ENCODE results near the gene CENPK.

Gene CENPK

GRCh38 chr5:65512170-65512937 lies 50.6 kb downstream of the CENPK start:
- TF ChIP-seq EZH2 (IDR thresholded peaks at IDR 0.05; ENCODE audit: borderline replicate concordance, low read length) (no peak), CTCF (IDR thresholded peaks at IDR 0.05; ENCODE audit: low read length) (no peak)
- H2AFZ ChIP-seq (ENCODE audit: low read length): no peak overlapping the region
- no peaks in the 10 kb centered on the region for H3K9me2 ChIP-seq (ENCODE audit: low read depth, low read length)

GRCh38 chr5:65508978-65509377 lies 54.0 kb downstream of the CENPK start:
- no peak for TF ChIP-seq EZH2 (IDR thresholded peaks at IDR 0.05; ENCODE audit: borderline replicate concordance, low read length)
- no peak overlapping the region for H3K4me2 ChIP-seq (ENCODE audit: low read length)

More at GRCh38 chr5:65512170-65512937, 50.6 kb downstream of the CENPK start:
- Histone ChIP-seq H3K9ac (ENCODE audit: low read length) (no peak overlapping the region), H3K79me2 (ENCODE audit: insufficient read depth, low read length) (no peaks in the 10 kb centered on the region), H3K27me3 (ENCODE audit: insufficient read depth, low read length) (no peaks in the 10 kb centered on the region), H3K4me2 (ENCODE audit: low read length) (no peak overlapping the region), H3K27ac (ENCODE audit: low read depth, low read length, poor library complexity, severe bottlenecking) (no peak overlapping the region), H3K4me1 (ENCODE audit: insufficient read depth, low read length, severe bottlenecking) (peaks cover 9% of the 10 kb centered on the region), H4K20me1 (ENCODE audit: insufficient read depth, low read length) (no peaks in the 10 kb centered on the region), H3K36me3 (ENCODE audit: insufficient read depth, low read length) (peaks cover 14% of the 10 kb centered on the region), H3K9me3 (ENCODE audit: low read length) (no peaks in the 10 kb centered on the region), H3K4me3 (ENCODE audit: low read depth, low read length, poor library complexity, severe bottlenecking) (no peak overlapping the region), H3F3A (ENCODE audit: insufficient read depth, low read length) (no peaks in the 10 kb centered on the region)

GRCh38 chr5:65506961-65507360 lies 56.0 kb downstream of the CENPK start:
- H2AFZ ChIP-seq (ENCODE audit: low read length): no peak overlapping the region
- TF ChIP-seq CTCF (IDR thresholded peaks at IDR 0.05; ENCODE audit: low read length): no peak
- TF ChIP-seq EZH2 (IDR thresholded peaks at IDR 0.05; ENCODE audit: borderline replicate concordance, low read length): no peak
- H3K27me3 ChIP-seq (ENCODE audit: insufficient read depth, low read length): no peaks in the 10 kb centered on the region
- no peaks in the 10 kb centered on the region for H3K9me3 ChIP-seq (ENCODE audit: low read length)
- no peaks in the 10 kb centered on the region for H3F3A ChIP-seq (ENCODE audit: insufficient read depth, low read length)
- no peak overlapping the region for H3K4me3 ChIP-seq (ENCODE audit: low read depth, low read length, poor library complexity, severe bottlenecking)
- no peak overlapping the region for H3K27ac ChIP-seq (ENCODE audit: low read depth, low read length, poor library complexity, severe bottlenecking)
- no peaks in the 10 kb centered on the region for H3K4me1 ChIP-seq (ENCODE audit: insufficient read depth, low read length, severe bottlenecking)
- H4K20me1 ChIP-seq (ENCODE audit: insufficient read depth, low read length): no peaks in the 10 kb centered on the region
- no peaks in the 10 kb centered on the region for H3K36me3 ChIP-seq (ENCODE audit: insufficient read depth, low read length)
- no peaks in the 10 kb centered on the region for H3K79me2 ChIP-seq (ENCODE audit: insufficient read depth, low read length)
- H3K4me2 ChIP-seq (ENCODE audit: low read length): no peak overlapping the region
- no peaks in the 10 kb centered on the region for H3K9me2 ChIP-seq (ENCODE audit: low read depth, low read length)
- no peak overlapping the region for H3K9ac ChIP-seq (ENCODE audit: low read length)

More at GRCh38 chr5:65508978-65509377, 54.0 kb downstream of the CENPK start:
- Histone ChIP-seq H3K27me3 (ENCODE audit: insufficient read depth, low read length) (no peaks in the 10 kb centered on the region), H3K36me3 (ENCODE audit: insufficient read depth, low read length) (no peaks in the 10 kb centered on the region), H4K20me1 (ENCODE audit: insufficient read depth, low read length) (no peaks in the 10 kb centered on the region), H3K4me3 (ENCODE audit: low read depth, low read length, poor library complexity, severe bottlenecking) (no peak overlapping the region), H3K9ac (ENCODE audit: low read length) (no peak overlapping the region), H2AFZ (ENCODE audit: low read length) (no peak overlapping the region), H3K79me2 (ENCODE audit: insufficient read depth, low read length) (no peaks in the 10 kb centered on the region), H3K4me1 (ENCODE audit: insufficient read depth, low read length, severe bottlenecking) (peaks cover 9% of the 10 kb centered on the region), H3K9me2 (ENCODE audit: low read depth, low read length) (no peaks in the 10 kb centered on the region), H3K9me3 (ENCODE audit: low read length) (no peaks in the 10 kb centered on the region), H3K27ac (ENCODE audit: low read depth, low read length, poor library complexity, severe bottlenecking) (no peak overlapping the region), H3F3A (ENCODE audit: insufficient read depth, low read length) (no peaks in the 10 kb centered on the region)

- Histone ChIP-seq H3K27me3 (ENCODE audit: insufficient read depth, low read length) (no peaks in the 10 kb centered on the region), H3F3A (ENCODE audit: insufficient read depth, low read length) (no peaks in the 10 kb centered on the region), H3K4me2 (ENCODE audit: low read length) (no peak overlapping the region), H3K27ac (ENCODE audit: low read depth, low read length, poor library complexity, severe bottlenecking) (no peak overlapping the region), H3K4me3 (ENCODE audit: low read depth, low read length, poor library complexity, severe bottlenecking) (no peak overlapping the region), H3K9ac (ENCODE audit: low read length) (no peak overlapping the region), H3K36me3 (ENCODE audit: insufficient read depth, low read length) (no peaks in the 10 kb centered on the region), H3K79me2 (ENCODE audit: insufficient read depth, low read length) (no peaks in the 10 kb centered on the region), H3K9me3 (ENCODE audit: low read length) (no peaks in the 10 kb centered on the region), H4K20me1 (ENCODE audit: insufficient read depth, low read length) (no peaks in the 10 kb centered on the region), H3K4me1 (ENCODE audit: insufficient read depth, low read length, severe bottlenecking) (no peaks in the 10 kb centered on the region), H2AFZ (ENCODE audit: low read length) (no peak overlapping the region), H3K9me2 (ENCODE audit: low read depth, low read length) (no peaks in the 10 kb centered on the region)
- TF ChIP-seq CTCF (IDR thresholded peaks at IDR 0.05; ENCODE audit: low read length): no peak
- TF ChIP-seq EZH2 (IDR thresholded peaks at IDR 0.05; ENCODE audit: borderline replicate concordance, low read length): no peak
These were observed 73.8 kb downstream of the CENPK start for GRCh38 chr5:65489119-65489518.
